Coronary artery (tissue), 2 donors: ENCODE data around the gene SYVN1.
"Not testable (repeated sequence)": the region's sequence is repeated elsewhere in the genome, so short reads cannot be mapped to it uniquely, and the experiment has no call there.

Experiments
- DNase-seq: peaks from one replicate; pipeline ENCODE4 v3.0.0-alpha.2; 2017; ENCODE audit warnings: low spot score
- H3K27ac ChIP-seq, 2 donors: fragments of 200-600 bp; sonication (generic); one replicate each; pipeline ENCODE4 v1.5.1; 2016 to 2019
- H3K4me3 ChIP-seq: fragments of 200-600 bp; sonication (generic); 2 replicates; pipeline ENCODE4 v1.5.1; 2016; ENCODE audit warnings: mild to moderate bottlenecking, moderate library complexity
- CTCF ChIP-seq: fragments of 200-600 bp; sonication (generic); IDR thresholded peaks from one replicate; pipeline ENCODE4 v1.5.1; 2019; ENCODE audit warnings: antibody characterized with exemption

SYVN1 gene

GRCh38 chr11:65151331-65151899 is 17.1 kb upstream of the SYVN1 start:
- TF ChIP-seq CTCF, result no peak
- no peak overlapping the region for H3K4me3 ChIP-seq
- DNase-seq, result no peak
- H3K27ac ChIP-seq, result peak overlapping the region; percentile 29 to 75

GRCh38 chr11:65150509-65151299 is 16.4 kb upstream of the SYVN1 start:
- peak; percentile 83 for DNase-seq
- Histone ChIP-seq H3K27ac (peak overlapping the region; percentile 29 to 75), H3K4me3 (no peak overlapping the region)
- TF ChIP-seq CTCF, result no peak

GRCh38 chr11:65150131-65150508 is 15.8 kb upstream of the SYVN1 start:
- not testable (repeated sequence) for H3K4me3 ChIP-seq, DNase-seq
- H3K27ac ChIP-seq, result peak overlapping the region in 1 of 2 donors; percentile 29

- no peak for TF ChIP-seq CTCF
- DNase-seq, result no peak
- Histone ChIP-seq H3K27ac (no peak overlapping the region), H3K4me3 (no peak overlapping the region)
These were observed 14.3 kb upstream of the SYVN1 start for GRCh38 chr11:65148657-65149056.

GRCh38 chr11:65147352-65148075 is 13.2 kb upstream of the SYVN1 start:
- no peak overlapping the region for H3K4me3 ChIP-seq
- TF ChIP-seq CTCF, result no peak
- DNase-seq, result no peak
- no peak overlapping the region for H3K27ac ChIP-seq

GRCh38 chr11:65141896-65142494 is 7.7 kb upstream of the SYVN1 start:
- no peak for DNase-seq
- no peak for TF ChIP-seq CTCF
- Histone ChIP-seq H3K4me3 (no peak overlapping the region), H3K27ac (no peak overlapping the region)

- Histone ChIP-seq H3K4me3 (no peak overlapping the region), H3K27ac (no peak overlapping the region)
- TF ChIP-seq CTCF, result no peak
- no peak for DNase-seq
These were observed 2.3 kb upstream of the SYVN1 start for GRCh38 chr11:65136515-65137096.
